HepG2 (cell line): Measurements from ENCODE around the gene SLC12A3. TPM values are rescaled to one million over a fixed set of nuclear protein-coding genes. Genes with fewer than 3 reads are reported as not detected.

Source experiments
- ATAC-seq: fragments of 200-7000 bp; cut with Tn5 transposase; 3 replicates; pipeline ENCODE4 v1.9.1; 2020; ENCODE audit warnings: mild to moderate bottlenecking, moderate library complexity
- BruUV-seq: library from RNA; stranded (reverse); fragments of 400-500 nt; replicated peaks from 2 replicates; lab custom pipeline; 2021; lab: Mats Ljungman, UMichigan
- CTCF ChIA-PET: fragments of 300-600 bp; formaldehyde crosslinking; extraction: SDS; loops from one replicate; lab custom pipeline; 2021; ENCODE audit warnings: low total read pairs, inconsistent platforms, low intra/inter-chr PET ratio; lab: Yijun Ruan, JAX
- POLR2A ChIA-PET: fragments of 350-600 bp; sonication (Branson Sonifier 250); formaldehyde crosslinking; loops from one replicate; lab custom pipeline; 2020; ENCODE audit warnings: antibody characterized with exemption, inconsistent platforms; lab: Yijun Ruan, JAX
- DNase-seq: peaks from one replicate; pipeline ENCODE4 v3.0.0-alpha.2; 2015; ENCODE audit warnings: low spot score
- FAIRE-seq: peaks from 3 replicates; lab custom pipeline; 2011; peaks lifted over from hg19 to GRCh38; lab: Jason Lieb, UNC
- H2AFZ ChIP-seq: one replicate; pipeline ENCODE4 v1.6.1; 2011; ENCODE audit warnings: low read length, inconsistent platforms
- H3K27ac ChIP-seq: fragments of 300-600 bp; 3 replicates; pipeline ENCODE4 v1.8.0; 2011; ENCODE audit warnings: mixed run types, mild to moderate bottlenecking, mixed read lengths, low read length, inconsistent platforms; ENCODE audit not compliant: insufficient read depth; ENCODE audit errors: extremely low read length
- H3K27me3 ChIP-seq, 2 experiments: fragments of 200-600 bp in 1 of 2; 2 replicates in 1 of 2; 3 replicates in 1 of 2; pipeline versions ENCODE4 v1.6.0 to v1.8.0; 2011; ENCODE audit warnings: low read length in 2 of 2, mild to moderate bottlenecking in 2 of 2, moderate library complexity in 2 of 2, inconsistent platforms in 1 of 2; ENCODE audit not compliant: insufficient read depth in 2 of 2, control insufficient read depth in 1 of 2
- H3K36me3 ChIP-seq, 2 experiments: fragments of 200-600 bp in 1 of 2; replicated peaks in 1 of 2; 2 replicates in 1 of 2; 3 replicates in 1 of 2; pipeline versions ENCODE4 v1.5.1 to v1.8.0; 2011; ENCODE audit warnings: low read length in 2 of 2, inconsistent platforms in 1 of 2; ENCODE audit not compliant: insufficient read depth in 2 of 2, control insufficient read depth in 1 of 2
- H3K4me1 ChIP-seq: 2 replicates; pipeline ENCODE4 v1.5.1; 2012; ENCODE audit warnings: low read length, inconsistent platforms; ENCODE audit not compliant: insufficient read depth
- H3K4me2 ChIP-seq: 2 replicates; pipeline ENCODE4 v1.6.0; 2011; ENCODE audit warnings: low read depth, low read length, inconsistent platforms
- H3K4me3 ChIP-seq, 3 experiments: fragments of 200-600 bp in 1 of 3; sonication (generic), shearing (Covaris generic) in 1 of 3; replicated peaks in 1 of 3; 2 replicates each; pipeline ENCODE4 v1.5.1; 2011 to 2016; ENCODE audit warnings: low read length in 3 of 3, inconsistent platforms in 2 of 3, low read depth in 2 of 3, mild to moderate bottlenecking in 2 of 3, control low read depth in 1 of 3, mixed read lengths in 1 of 3; ENCODE audit not compliant: insufficient read depth in 1 of 3
- H3K79me2 ChIP-seq: one replicate; pipeline ENCODE4 v1.6.1; 2011; ENCODE audit warnings: low read length, inconsistent platforms; ENCODE audit not compliant: insufficient read depth
- H3K9ac ChIP-seq: 2 replicates; pipeline ENCODE4 v1.6.0; 2011; ENCODE audit warnings: mild to moderate bottlenecking, low read depth, low read length, inconsistent platforms; ENCODE audit not compliant: insufficient read depth
- H3K9me3 ChIP-seq: 2 replicates; pipeline ENCODE4 v1.5.1; 2012; ENCODE audit warnings: mild to moderate bottlenecking, low read length
- H4K20me1 ChIP-seq: 2 replicates; pipeline ENCODE4 v1.6.0; 2011; ENCODE audit warnings: inconsistent platforms, mild to moderate bottlenecking, low read length, moderate library complexity; ENCODE audit not compliant: insufficient read depth
- ETV6 ChIP-seq: sonication (generic); formaldehyde crosslinking; conservative IDR thresholded peaks from 2 replicates; pipeline ENCODE4 v1.4.0; 2020; ENCODE audit warnings: missing genetic modification reagents
- HCFC1 ChIP-seq: fragments of 150-350 bp; IDR thresholded peaks from 2 replicates; pipeline ENCODE4 v1.6.1; 2014; ENCODE audit warnings: low read depth, low read length
- ISX ChIP-seq: sonication (generic); formaldehyde crosslinking; conservative IDR thresholded peaks from 2 replicates; pipeline ENCODE4 v1.5.0; 2020; ENCODE audit warnings: missing genetic modification reagents
- MAFF ChIP-seq: IDR thresholded peaks from 2 replicates; pipeline ENCODE4 v1.6.1; 2011; ENCODE audit warnings: low read depth, low read length, improper control_type of control experiment
- MAFK ChIP-seq, 2 experiments: IDR thresholded peaks in 1 of 2; conservative IDR thresholded peaks in 1 of 2; 2 replicates each; pipeline ENCODE4 v1.6.1; 2011; ENCODE audit warnings: improper control_type of control experiment in 2 of 2, low read length in 2 of 2
- MED13 ChIP-seq: sonication (generic); formaldehyde crosslinking; IDR thresholded peaks from 2 replicates; pipeline ENCODE4 v1.5.0; 2020; ENCODE audit warnings: missing genetic modification reagents
- RAD51 ChIP-seq: fragments of 450-650 bp; IDR thresholded peaks from 2 replicates; pipeline ENCODE4 v1.6.1; 2016; ENCODE audit warnings: borderline replicate concordance
- ZBTB3 ChIP-seq: sonication (generic); formaldehyde crosslinking; IDR thresholded peaks from 2 replicates; pipeline ENCODE4 v1.4.0; 2020; ENCODE audit warnings: low read depth, mild to moderate bottlenecking, moderate library complexity, missing genetic modification reagents, borderline replicate concordance
- ZNF17 ChIP-seq: sonication (generic); formaldehyde crosslinking; IDR thresholded peaks from 2 replicates; pipeline ENCODE4 v1.5.0; 2020; ENCODE audit warnings: mild to moderate bottlenecking, missing genetic modification reagents
- ZNF337 ChIP-seq: sonication (generic); formaldehyde crosslinking; IDR thresholded peaks from 2 replicates; pipeline ENCODE4 v1.5.1; 2020; ENCODE audit warnings: missing genetic modification reagents, low read depth, mild to moderate bottlenecking, borderline replicate concordance
- ZNF367 ChIP-seq: sonication (generic); formaldehyde crosslinking; IDR thresholded peaks from 2 replicates; pipeline ENCODE4 v1.4.0; 2020; ENCODE audit warnings: missing genetic modification reagents, borderline replicate concordance
- ZNF569 ChIP-seq: sonication (generic); formaldehyde crosslinking; IDR thresholded peaks from 2 replicates; pipeline ENCODE4 v1.5.0; 2020; ENCODE audit warnings: mild to moderate bottlenecking, missing genetic modification reagents, moderate library complexity, borderline replicate concordance
- ZSCAN20 ChIP-seq: sonication (generic); formaldehyde crosslinking; IDR thresholded peaks from 2 replicates; pipeline ENCODE4 v1.4.0; 2020; ENCODE audit warnings: missing genetic modification reagents, mild to moderate bottlenecking, borderline replicate concordance
- WGBS: methylation state at CpG from one replicate; pipeline ENCODE4 v1.1.6; 2017; ENCODE audit warnings: low lambda C conversion rate; 5-methylcytosine and 5-hydroxymethylcytosine counted together
- in situ Hi-C: cut with HindIII; loops from 2 replicates; pipeline ENCODE4 v1.10.0; 2017; ENCODE audit warnings: low pct_unique_long_range_greater_than_20kb; ENCODE audit not compliant: extremely low pct_ligation_motif_present
- intact Hi-C: fragments of 100-400 bp; cut with micrococcal nuclease; formaldehyde crosslinking; loops from one replicate; pipeline ENCODE4 v1.10.0; 2022; ENCODE audit not compliant: unreplicated experiment
- polyA plus RNA-seq, 8 experiments: library from polyadenylated mRNA; depleted of rRNA in 3 of 8; stranded (reverse) in 7 of 8; unstranded in 1 of 8; fragments of >200 nt; fragmentation: Illumina TruSeq in 4 of 8; extraction: Trizol in 4 of 8; gene quantifications; 2 replicates each; pipeline versions ENCODE4 v1.2.1 to v1.2.3, GENCODE V29; 2011 to 2016; ENCODE audit warnings: low read depth in 4 of 8, missing spikeins in 1 of 8, mixed read lengths in 1 of 8; ENCODE audit not compliant: insufficient read depth in 1 of 8
- total RNA-seq, 5 experiments: library from RNA; depleted of rRNA; stranded (reverse); fragments of >200 nt; fragmentation: Illumina TruSeq; extraction: Trizol; gene quantifications; 2 replicates each; pipeline ENCODE4 v1.2.3, GENCODE V29; 2016; ENCODE audit warnings: low read depth in 1 of 5
- TF ChIP-seq, protein P1 (sequence below): sonication (generic); IDR thresholded peaks from 2 replicates; pipeline ENCODE4 v1.6.1; 2016; ENCODE audit warnings: low read depth, borderline replicate concordance

SLC12A3 gene
- total and polyA plus RNA-seq, 2 of the 13 experiments (the other 11 are each of a cell fraction or from before 2014, with no cell fraction given), result 6.2 TPM; not detected in 1

DNA sequence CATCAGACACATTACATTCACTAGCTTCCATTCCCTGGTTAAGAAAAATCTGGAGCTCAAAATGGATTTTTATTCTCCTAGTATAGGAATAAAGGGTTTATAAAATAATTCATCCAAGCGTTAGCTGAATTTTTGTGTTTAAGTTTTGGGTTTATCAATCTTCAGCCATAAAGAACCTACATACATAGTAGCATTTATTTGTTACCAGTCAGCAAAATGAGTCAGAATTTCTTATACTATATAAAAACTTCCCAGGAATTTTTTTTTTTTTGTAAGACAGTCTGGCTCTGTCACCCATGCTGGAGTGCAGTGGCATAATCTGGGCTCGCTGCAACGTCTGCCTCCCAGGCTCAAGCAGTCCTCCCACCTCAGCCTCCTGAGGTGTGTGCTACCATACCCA, 40.2 kb upstream of the SLC12A3 start:
- FAIRE-seq, result no peak
- no peak for TF ChIP-seq RAD51
- TF ChIP-seq MAFK (conservative IDR thresholded peaks at IDR 0.05 in 1 of 2, IDR thresholded peaks at IDR 0.05 in 1 of 2; ENCODE audit: low read length in 2 of 2), result peak in 1 of 2 experiments; percentile 61; a peak in 2 of 4 replicates
- TF ChIP-seq HCFC1, result no peak
- TF ChIP-seq, protein P1, sequence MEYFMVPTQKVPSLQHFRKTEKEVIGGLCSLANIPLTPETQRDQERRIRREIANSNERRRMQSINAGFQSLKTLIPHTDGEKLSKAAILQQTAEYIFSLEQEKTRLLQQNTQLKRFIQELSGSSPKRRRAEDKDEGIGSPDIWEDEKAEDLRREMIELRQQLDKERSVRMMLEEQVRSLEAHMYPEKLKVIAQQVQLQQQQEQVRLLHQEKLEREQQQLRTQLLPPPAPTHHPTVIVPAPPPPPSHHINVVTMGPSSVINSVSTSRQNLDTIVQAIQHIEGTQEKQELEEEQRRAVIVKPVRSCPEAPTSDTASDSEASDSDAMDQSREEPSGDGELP, result no peak
- TF ChIP-seq ZNF17 (CRISPR knock-in tag), result no peak
- TF ChIP-seq ZNF337 (CRISPR knock-in tag), result no peak
- peak; percentile 36; the same call in 1 of the 2 replicates for TF ChIP-seq MAFF
- TF ChIP-seq, all 625 proteins: peak for 2
- H4K20me1 ChIP-seq, result no peaks in the 10 kb centered on the region
- no peak overlapping the region for H2AFZ ChIP-seq
- H3K27ac ChIP-seq, result no peak overlapping the region
- intact Hi-C loops, result no loop called here
- H3K4me3 ChIP-seq, result no peak overlapping the region
- POLR2A ChIA-PET, result no interaction called here
- no peak overlapping the region for H3K9ac ChIP-seq
- no peaks in the 10 kb centered on the region for H3K9me3 ChIP-seq
- DNase-seq, result no peak
- BruUV-seq, result no TSS peak
- no peaks in the 10 kb centered on the region for H3K27me3 ChIP-seq
- H3K4me1 ChIP-seq, result no peaks in the 10 kb centered on the region
- H3K36me3 ChIP-seq, result peaks cover 13 to 65% of the 10 kb centered on the region in 2 experiments
- ATAC-seq, result no peak
- in situ Hi-C loops, result no loop called here
- H3K4me2 ChIP-seq, result no peak overlapping the region
- no peaks in the 10 kb centered on the region for H3K79me2 ChIP-seq
- CTCF ChIA-PET, result no interaction called here
- WGBS, result 96% methylated on average over 3 of the region's 3 CpGs

DNA sequence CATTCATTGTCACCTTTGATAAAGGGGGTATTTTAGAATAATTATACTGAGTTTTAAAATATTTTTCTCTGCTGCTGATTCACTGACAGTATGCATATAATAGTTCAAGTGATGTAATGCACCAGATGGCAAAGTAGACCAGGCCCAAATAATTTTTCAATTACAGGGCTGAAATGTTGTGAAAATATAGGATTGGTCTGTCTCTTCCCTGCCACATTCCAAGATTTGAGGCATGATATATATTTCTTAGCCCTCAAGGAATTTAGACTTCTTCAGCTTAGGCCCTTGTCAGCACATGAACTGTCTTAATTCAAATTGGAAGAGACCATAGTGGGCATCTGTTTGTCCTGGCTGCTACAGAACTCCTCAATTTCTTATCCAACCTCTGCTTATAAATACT, 39.2 kb upstream of the SLC12A3 start:
- intact Hi-C loops, result no loop called here
- FAIRE-seq (no peak), DNase-seq (no peak), ATAC-seq (no peak)
- H3K9ac ChIP-seq, result no peak overlapping the region
- no peaks in the 10 kb centered on the region for H3K9me3 ChIP-seq
- BruUV-seq, result no TSS peak
- no peak overlapping the region for H2AFZ ChIP-seq
- TF ChIP-seq ZNF569 (CRISPR knock-in tag) (no peak), ZSCAN20 (CRISPR knock-in tag) (no peak), ZBTB3 (no peak), MED13 (no peak), ZNF367 (CRISPR knock-in tag) (no peak), ETV6 (CRISPR knock-in tag) (no peak), ISX (CRISPR knock-in tag) (no peak)
- in situ Hi-C loops, result no loop called here
- POLR2A ChIA-PET, result no interaction called here
- H3K27ac ChIP-seq, result no peak overlapping the region
- no peaks in the 10 kb centered on the region for H3K4me1 ChIP-seq
- no peaks in the 10 kb centered on the region for H3K79me2 ChIP-seq
- CTCF ChIA-PET, result no interaction called here
- peaks cover 13 to 69% of the 10 kb centered on the region in 2 experiments for H3K36me3 ChIP-seq
- no peak overlapping the region for H3K4me3 ChIP-seq
- no peak overlapping the region for H3K4me2 ChIP-seq
- H4K20me1 ChIP-seq, result no peaks in the 10 kb centered on the region
- no peaks in the 10 kb centered on the region for H3K27me3 ChIP-seq
